Forelimb muscle (tissue), 1 donor: ENCODE results near the gene ADGRL3. TPM values are rescaled to one million over a fixed set of nuclear protein-coding genes. Genes with fewer than 3 reads are reported as not detected.
"Not testable (repeated sequence)": the region's sequence is repeated elsewhere in the genome, so short reads cannot be mapped to it uniquely, and the experiment has no call there.

Experiments used
- DNase-seq: peaks from one replicate; pipeline ENCODE4 v3.0.0-alpha.2; 2013; ENCODE audit warnings: low read depth
- polyA plus RNA-seq: library from polyadenylated mRNA; unstranded; fragments of 120-200 nt; gene quantifications from one replicate; pipeline ENCODE4 v1.2.1, GENCODE V29; 2013; ENCODE audit not compliant: insufficient read length

Gene ADGRL3
- polyA plus RNA-seq, 1 donor = 19.5 TPM

- no peak for DNase-seq
Measured at GRCh38 chr4:61205066-61205465, 4.9 kb downstream of the ADGRL3 start.

- not testable (repeated sequence) for DNase-seq
Measured at GRCh38 chr4:61207156-61207555, 7.0 kb downstream of the ADGRL3 start.

- DNase-seq = no peak
Measured at GRCh38 chr4:61210186-61210939, 10.2 kb downstream of the ADGRL3 start.

- no peak for DNase-seq
Measured at GRCh38 chr4:61211781-61212180, 11.7 kb downstream of the ADGRL3 start.

- DNase-seq = no peak
Measured at GRCh38 chr4:61212788-61213187, 12.7 kb downstream of the ADGRL3 start.

GRCh38 chr4:61214680-61215079 is 14.6 kb downstream of the ADGRL3 start:
- DNase-seq = no peak

- no peak for DNase-seq
Measured at GRCh38 chr4:61217222-61217621, 17.1 kb downstream of the ADGRL3 start.

- no peak for DNase-seq
Measured at GRCh38 chr4:61220556-61220955, 20.4 kb downstream of the ADGRL3 start.

- DNase-seq = no peak
Measured at GRCh38 chr4:61223385-61223784, 23.3 kb downstream of the ADGRL3 start.

GRCh38 chr4:61224573-61224972 is 24.4 kb downstream of the ADGRL3 start:
- DNase-seq = no peak

- DNase-seq = no peak
Measured at GRCh38 chr4:61225656-61226055, 25.5 kb downstream of the ADGRL3 start.

- no peak for DNase-seq
Measured at GRCh38 chr4:61231421-61231820, 31.3 kb downstream of the ADGRL3 start.

GRCh38 chr4:61239250-61239649 is 39.1 kb downstream of the ADGRL3 start:
- no peak for DNase-seq

- DNase-seq = no peak
Measured at GRCh38 chr4:61243962-61244361, 43.8 kb downstream of the ADGRL3 start.

GRCh38 chr4:61245069-61245714 is 45.1 kb downstream of the ADGRL3 start:
- DNase-seq = no peak

GRCh38 chr4:61246034-61246433 is 45.9 kb downstream of the ADGRL3 start:
- DNase-seq = no peak

- no peak for DNase-seq
Measured at GRCh38 chr4:61248705-61249104, 48.6 kb downstream of the ADGRL3 start.

GRCh38 chr4:61251129-61251528 is 51.0 kb downstream of the ADGRL3 start:
- DNase-seq = no peak

- DNase-seq = no peak
Measured at GRCh38 chr4:61254406-61254805, 54.3 kb downstream of the ADGRL3 start.

- peak; percentile 9 for DNase-seq
Measured at GRCh38 chr4:61273233-61273632, 73.1 kb downstream of the ADGRL3 start.

- no peak for DNase-seq
Measured at GRCh38 chr4:61274286-61274685, 74.2 kb downstream of the ADGRL3 start.

GRCh38 chr4:61275241-61275640 is 75.1 kb downstream of the ADGRL3 start:
- no peak for DNase-seq

- no peak for DNase-seq
Measured at GRCh38 chr4:61276029-61276428, 75.9 kb downstream of the ADGRL3 start.
